Measurements from ENCODE around the gene ARID2.

- TF ChIP-seq, protein P1, sequence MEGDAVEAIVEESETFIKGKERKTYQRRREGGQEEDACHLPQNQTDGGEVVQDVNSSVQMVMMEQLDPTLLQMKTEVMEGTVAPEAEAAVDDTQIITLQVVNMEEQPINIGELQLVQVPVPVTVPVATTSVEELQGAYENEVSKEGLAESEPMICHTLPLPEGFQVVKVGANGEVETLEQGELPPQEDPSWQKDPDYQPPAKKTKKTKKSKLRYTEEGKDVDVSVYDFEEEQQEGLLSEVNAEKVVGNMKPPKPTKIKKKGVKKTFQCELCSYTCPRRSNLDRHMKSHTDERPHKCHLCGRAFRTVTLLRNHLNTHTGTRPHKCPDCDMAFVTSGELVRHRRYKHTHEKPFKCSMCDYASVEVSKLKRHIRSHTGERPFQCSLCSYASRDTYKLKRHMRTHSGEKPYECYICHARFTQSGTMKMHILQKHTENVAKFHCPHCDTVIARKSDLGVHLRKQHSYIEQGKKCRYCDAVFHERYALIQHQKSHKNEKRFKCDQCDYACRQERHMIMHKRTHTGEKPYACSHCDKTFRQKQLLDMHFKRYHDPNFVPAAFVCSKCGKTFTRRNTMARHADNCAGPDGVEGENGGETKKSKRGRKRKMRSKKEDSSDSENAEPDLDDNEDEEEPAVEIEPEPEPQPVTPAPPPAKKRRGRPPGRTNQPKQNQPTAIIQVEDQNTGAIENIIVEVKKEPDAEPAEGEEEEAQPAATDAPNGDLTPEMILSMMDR (IDR thresholded peaks at IDR 0.05) = peak in 1 of 7 experiments; percentile 9
- TF ChIP-seq POLR2A (IDR thresholded peaks at IDR 0.05) = peak; percentile 57 to 88 (median 87)
Observed at GRCh38 chr12:45727301-45727979, 2.1 kb upstream of the ARID2 start.

Measured in body of pancreas (tissue), 4 donors.